ENCODE results near the gene WSCD2.

DNA sequence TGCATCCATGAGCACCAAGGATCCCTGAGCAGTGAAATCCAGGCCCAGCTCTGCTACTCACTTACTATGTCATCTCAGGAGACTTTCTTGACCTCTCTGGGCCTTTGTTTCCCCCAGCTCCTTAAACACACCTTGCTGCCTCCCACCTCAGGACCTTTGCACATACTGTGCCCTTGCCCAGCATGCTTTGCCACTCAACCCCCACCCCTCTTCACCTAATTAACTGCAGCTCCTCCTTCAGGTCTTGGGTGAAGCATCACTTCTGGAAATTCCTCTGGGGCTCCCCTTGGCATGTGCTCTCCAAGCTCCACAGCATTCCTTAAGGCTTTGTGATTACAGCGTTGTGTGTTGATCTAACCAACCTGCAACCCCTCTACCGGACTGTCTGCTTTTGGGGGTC, 15.9 kb downstream of the WSCD2 start:
- no peak for TF ChIP-seq CTCF (IDR thresholded peaks at IDR 0.05)
- no peak for TF ChIP-seq POLR2A (IDR thresholded peaks at IDR 0.05)
- TF ChIP-seq POLR2AphosphoS5 (IDR thresholded peaks at IDR 0.05; ENCODE audit: insufficient read depth in 1 of 2, low read depth in 1 of 2): no peak

Measured in vagina (tissue), 2 donors.